Upper lobe of right lung (tissue), 1 donor: ENCODE measurements around the gene GRIN2B. TPM values are rescaled to one million over a fixed set of nuclear protein-coding genes. Genes with fewer than 3 reads are reported as not detected.

Source experiments
- ATAC-seq: fragments of 200-7000 bp; cut with Tn5 transposase; one replicate; pipeline ENCODE4 v1.9.1; 2020; ENCODE audit warnings: mild to moderate bottlenecking, moderate library complexity
- DNase-seq: peaks from one replicate; pipeline ENCODE4 v3.0.0-alpha.2; 2020
- H3K27ac ChIP-seq: fragments of 200-600 bp; one replicate; pipeline ENCODE4 v1.8.0; 2022
- H3K27me3 ChIP-seq: fragments of 200-600 bp; one replicate; pipeline ENCODE4 v1.8.0; 2022; ENCODE audit warnings: mild to moderate bottlenecking
- H3K36me3 ChIP-seq: fragments of 200-600 bp; one replicate; pipeline ENCODE4 v1.8.0; 2022
- H3K4me1 ChIP-seq: fragments of 200-600 bp; one replicate; pipeline ENCODE4 v1.8.0; 2022
- H3K4me3 ChIP-seq: fragments of 200-600 bp; one replicate; pipeline ENCODE4 v1.8.0; 2022; ENCODE audit warnings: mild to moderate bottlenecking
- H3K9me3 ChIP-seq: fragments of 200-600 bp; one replicate; pipeline ENCODE4 v1.8.0; 2022
- intact Hi-C: fragments of 100-400 bp; cut with DNase I; formaldehyde crosslinking; loops from one replicate; pipeline ENCODE4 v1.11.0; 2022
- total RNA-seq: library from RNA; stranded (reverse); fragmentation: NEBNext Ultra II Directional; extraction: Animal tissue kit (Norgen Biotek cat#: 25700); gene quantifications from one replicate; pipeline ENCODE4 v1.2.1, GENCODE V29; 2021
- TF ChIP-seq, protein P1 (sequence below): fragments of 200-600 bp; IDR thresholded peaks from one replicate; pipeline ENCODE4 v1.8.0; 2022; ENCODE audit warnings: antibody characterized with exemption
- donor health status: DM: no; HTN: yes; CAD: no; lungs with severe emphysema.

GRIN2B gene
- total RNA-seq, 1 donor from 2014 or later, result 1.1 TPM

- intact Hi-C loops, result no loop called here
- Histone ChIP-seq H3K4me1 (no peaks in the 10 kb centered on the region), H3K27me3 (peaks cover 58% of the 10 kb centered on the region), H3K36me3 (no peaks in the 10 kb centered on the region), H3K4me3 (peak overlapping the region; percentile 31), H3K27ac (no peak overlapping the region), H3K9me3 (no peaks in the 10 kb centered on the region)
- peak; percentile 57 for ATAC-seq
- TF ChIP-seq, protein P1, sequence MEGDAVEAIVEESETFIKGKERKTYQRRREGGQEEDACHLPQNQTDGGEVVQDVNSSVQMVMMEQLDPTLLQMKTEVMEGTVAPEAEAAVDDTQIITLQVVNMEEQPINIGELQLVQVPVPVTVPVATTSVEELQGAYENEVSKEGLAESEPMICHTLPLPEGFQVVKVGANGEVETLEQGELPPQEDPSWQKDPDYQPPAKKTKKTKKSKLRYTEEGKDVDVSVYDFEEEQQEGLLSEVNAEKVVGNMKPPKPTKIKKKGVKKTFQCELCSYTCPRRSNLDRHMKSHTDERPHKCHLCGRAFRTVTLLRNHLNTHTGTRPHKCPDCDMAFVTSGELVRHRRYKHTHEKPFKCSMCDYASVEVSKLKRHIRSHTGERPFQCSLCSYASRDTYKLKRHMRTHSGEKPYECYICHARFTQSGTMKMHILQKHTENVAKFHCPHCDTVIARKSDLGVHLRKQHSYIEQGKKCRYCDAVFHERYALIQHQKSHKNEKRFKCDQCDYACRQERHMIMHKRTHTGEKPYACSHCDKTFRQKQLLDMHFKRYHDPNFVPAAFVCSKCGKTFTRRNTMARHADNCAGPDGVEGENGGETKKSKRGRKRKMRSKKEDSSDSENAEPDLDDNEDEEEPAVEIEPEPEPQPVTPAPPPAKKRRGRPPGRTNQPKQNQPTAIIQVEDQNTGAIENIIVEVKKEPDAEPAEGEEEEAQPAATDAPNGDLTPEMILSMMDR, result no peak
- DNase-seq, result no peak
Observed at GRCh38 chr12:13980538-13981295, 685 bp downstream of the GRIN2B start.

DNA sequence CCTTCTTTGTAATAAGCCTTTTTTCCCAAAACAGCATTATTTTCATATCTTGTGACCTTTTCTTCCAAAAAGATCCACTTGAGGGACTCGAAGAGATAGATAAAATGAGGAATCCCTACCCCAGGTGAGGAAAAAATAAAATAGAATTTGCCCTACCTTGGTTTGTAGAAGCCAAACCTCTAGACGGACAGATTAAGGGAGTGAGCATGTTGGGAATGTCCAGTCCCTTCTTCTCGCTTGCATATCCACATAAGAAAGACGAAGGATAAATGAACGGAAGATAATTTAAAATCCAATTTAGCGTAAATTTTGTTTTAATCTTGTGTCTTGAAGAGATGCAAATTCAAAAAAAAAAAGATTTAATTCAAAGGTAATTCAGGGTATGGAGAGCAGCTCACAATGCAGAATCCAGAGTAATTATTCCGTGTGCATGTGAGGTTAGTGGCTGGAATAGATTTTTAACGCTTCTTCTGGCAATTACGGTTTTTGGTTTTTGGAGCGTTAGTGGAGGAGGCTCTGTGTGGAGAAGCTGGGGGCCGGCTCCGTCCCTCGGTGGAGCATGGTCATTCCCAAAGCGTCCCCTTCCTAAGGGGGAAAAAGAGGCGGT, 1.5 kb downstream of the GRIN2B start:
- TF ChIP-seq, protein P1, result no peak
- intact Hi-C loops, result no loop called here
- no peaks in the 10 kb centered on the region for H3K4me1 ChIP-seq
- H3K9me3 ChIP-seq, result no peaks in the 10 kb centered on the region
- peaks cover 58% of the 10 kb centered on the region for H3K27me3 ChIP-seq
- H3K27ac ChIP-seq, result no peak overlapping the region
- H3K36me3 ChIP-seq, result no peaks in the 10 kb centered on the region
- no peak for DNase-seq
- H3K4me3 ChIP-seq, result no peak overlapping the region
- ATAC-seq, result no peak

DNA sequence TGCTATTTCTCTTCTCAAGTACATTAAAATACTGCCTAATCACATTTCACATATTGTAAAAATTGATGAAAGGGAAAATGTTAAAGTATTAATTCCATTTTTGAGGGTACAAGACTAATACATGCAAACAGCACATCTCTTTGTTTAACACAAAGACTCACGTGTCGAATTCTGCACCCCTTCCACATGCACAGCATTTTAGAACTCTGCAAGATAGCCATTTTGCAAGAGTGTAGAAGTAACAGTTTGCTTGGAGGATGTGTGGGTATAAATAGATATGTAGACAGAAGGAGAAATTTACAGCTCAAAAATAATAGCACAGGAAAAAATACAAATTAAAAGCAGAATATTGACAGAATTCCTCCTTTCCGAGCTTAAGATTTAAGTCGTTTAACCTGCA, 2.5 kb downstream of the GRIN2B start:
- DNase-seq (no peak), ATAC-seq (no peak)
- Histone ChIP-seq H3K27me3 (peaks cover 50% of the 10 kb centered on the region), H3K4me1 (no peaks in the 10 kb centered on the region), H3K9me3 (no peaks in the 10 kb centered on the region), H3K36me3 (no peaks in the 10 kb centered on the region), H3K4me3 (no peak overlapping the region), H3K27ac (no peak overlapping the region)
- TF ChIP-seq, protein P1, result no peak
- intact Hi-C loops, result no loop called here

DNA sequence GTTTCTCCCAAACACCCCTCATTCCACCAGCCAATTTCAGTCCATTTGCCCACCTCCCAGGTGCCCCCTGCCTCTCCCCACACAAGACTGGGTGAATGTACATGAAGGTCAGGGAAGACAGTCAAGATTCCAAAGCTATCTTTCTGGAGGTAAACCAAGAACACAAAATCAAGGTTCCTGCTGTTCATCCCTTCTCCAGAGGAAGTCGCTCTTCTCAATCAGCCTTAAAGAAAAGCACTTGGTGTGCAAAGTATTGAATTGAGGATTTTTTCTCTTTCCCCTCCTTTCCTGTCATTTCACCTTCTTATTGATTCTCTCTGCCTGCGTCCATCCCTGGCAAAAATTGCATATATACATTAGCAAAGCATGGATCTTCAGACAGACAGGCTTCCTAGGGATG, 4.5 kb downstream of the GRIN2B start:
- no peaks in the 10 kb centered on the region for H3K9me3 ChIP-seq
- no peak overlapping the region for H3K4me3 ChIP-seq
- ATAC-seq (no peak), DNase-seq (no peak)
- no peak overlapping the region for H3K27ac ChIP-seq
- TF ChIP-seq, protein P1, result no peak
- peaks cover 32% of the 10 kb centered on the region for H3K27me3 ChIP-seq
- intact Hi-C loops, result no loop called here
- H3K36me3 ChIP-seq, result no peaks in the 10 kb centered on the region
- no peaks in the 10 kb centered on the region for H3K4me1 ChIP-seq

- H3K9me3 ChIP-seq, result no peaks in the 10 kb centered on the region
- no peak for ATAC-seq
- intact Hi-C loops, result no loop called here
- H3K36me3 ChIP-seq, result no peaks in the 10 kb centered on the region
- H3K27ac ChIP-seq, result no peak overlapping the region
- no peaks in the 10 kb centered on the region for H3K4me1 ChIP-seq
- TF ChIP-seq, protein P1, result no peak
- H3K4me3 ChIP-seq, result no peak overlapping the region
- H3K27me3 ChIP-seq, result peaks cover 24% of the 10 kb centered on the region
- DNase-seq, result no peak
Observed at GRCh38 chr12:13976028-13976584, 5.3 kb downstream of the GRIN2B start.
